Effector memory CD8-positive, alpha-beta T cell (primary cell): Measurements from ENCODE around the gene PLIN5.

Experiments used
- ATAC-seq: fragments of 150-1000 bp; cut with Tn5 transposase; replicated peaks from 2 replicates; pipeline ENCODE4 v1.10.0; 2021; ENCODE audit warnings: mild to moderate bottlenecking, moderate library complexity
- DNase-seq, 3 experiments: peaks; one replicate each; pipeline ENCODE4 v3.0.0; 2021
- H3K27ac Mint-ChIP-seq, 2 donors: one replicate each; pipeline ENCODE4 v1.8.0; 2022; ENCODE audit warnings: mild to moderate bottlenecking in 2 of 2, mixed read lengths in 2 of 2, moderate library complexity in 2 of 2
- H3K27me3 Mint-ChIP-seq, 2 donors: one replicate each; pipeline ENCODE4 v1.8.0; 2022; ENCODE audit warnings: mixed read lengths in 2 of 2
- H3K36me3 Mint-ChIP-seq: one replicate; pipeline ENCODE4 v1.8.0; 2022; ENCODE audit warnings: mild to moderate bottlenecking, moderate library complexity, mixed read lengths; ENCODE audit not compliant: insufficient read depth
- H3K4me1 Mint-ChIP-seq, 2 donors: one replicate each; pipeline ENCODE4 v1.8.0; 2022; ENCODE audit warnings: low read depth in 2 of 2, mixed read lengths in 2 of 2
- H3K4me3 Mint-ChIP-seq, 2 donors: one replicate each; pipeline ENCODE4 v1.8.0; 2022; ENCODE audit warnings: mild to moderate bottlenecking in 2 of 2, mixed read lengths in 2 of 2, moderate library complexity in 2 of 2
- H3K9me3 Mint-ChIP-seq, 2 donors: one replicate each; pipeline ENCODE4 v1.8.0; 2022; ENCODE audit warnings: mixed read lengths in 2 of 2

The PLIN5 gene

GRCh38 chr19:4557971-4558941 lies 23.2 kb upstream of the PLIN5 start:
- Mint-ChIP-seq H3K27ac (no peak overlapping the region), H3K36me3 (no peaks in the 10 kb centered on the region), H3K27me3 (peaks cover 0 to 5% of the 10 kb centered on the region in 2 donors), H3K9me3 (peaks cover 0 to 2% of the 10 kb centered on the region in 2 donors), H3K4me1 (no peaks in the 10 kb centered on the region), H3K4me3 (no peak overlapping the region)
- ATAC-seq, result no peak
- DNase-seq, result peak; percentile 22 to 27 (median 26)

- no peak for ATAC-seq
- Mint-ChIP-seq H3K36me3 (no peaks in the 10 kb centered on the region), H3K9me3 (peaks cover 0 to 4% of the 10 kb centered on the region in 2 donors), H3K4me1 (no peaks in the 10 kb centered on the region), H3K27ac (no peak overlapping the region), H3K27me3 (peaks cover under 1 to 11% of the 10 kb centered on the region in 2 donors), H3K4me3 (no peak overlapping the region)
- no peak for DNase-seq
These were observed 22.3 kb upstream of the PLIN5 start for GRCh38 chr19:4557144-4557970.

DNA sequence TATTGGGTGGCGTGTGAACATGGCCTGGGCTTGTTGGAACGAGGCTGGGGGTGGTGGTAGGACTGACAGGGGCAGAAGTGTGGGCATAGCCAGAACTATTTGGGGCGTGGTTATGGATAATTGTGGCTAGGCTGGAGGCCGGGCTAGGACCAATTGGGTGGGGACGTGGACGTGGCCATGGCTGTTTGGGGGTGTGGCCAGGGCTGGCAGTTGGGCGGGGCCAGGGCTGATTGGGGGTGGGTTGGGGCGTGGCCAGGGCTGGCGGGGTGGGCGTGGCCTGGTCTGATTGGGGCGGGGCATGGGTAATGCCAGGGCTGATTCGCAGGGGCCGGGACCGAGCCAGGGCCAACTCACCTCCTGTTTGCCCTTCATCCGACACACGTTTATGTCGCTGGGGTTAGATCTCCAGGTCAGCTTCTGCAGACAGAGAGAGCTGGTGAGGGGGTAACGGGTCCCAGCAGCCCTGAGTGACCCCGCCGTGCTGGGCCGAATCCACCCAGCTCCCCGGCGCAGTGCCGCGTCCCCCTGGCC lies 21.6 kb upstream of the PLIN5 start:
- Mint-ChIP-seq H3K27ac (no peak overlapping the region), H3K4me3 (no peak overlapping the region), H3K27me3 (peaks cover 8 to 17% of the 10 kb centered on the region in 2 donors), H3K4me1 (no peaks in the 10 kb centered on the region), H3K9me3 (peaks cover 0 to 7% of the 10 kb centered on the region in 2 donors), H3K36me3 (no peaks in the 10 kb centered on the region)
- no peak for ATAC-seq
- no peak for DNase-seq

DNA sequence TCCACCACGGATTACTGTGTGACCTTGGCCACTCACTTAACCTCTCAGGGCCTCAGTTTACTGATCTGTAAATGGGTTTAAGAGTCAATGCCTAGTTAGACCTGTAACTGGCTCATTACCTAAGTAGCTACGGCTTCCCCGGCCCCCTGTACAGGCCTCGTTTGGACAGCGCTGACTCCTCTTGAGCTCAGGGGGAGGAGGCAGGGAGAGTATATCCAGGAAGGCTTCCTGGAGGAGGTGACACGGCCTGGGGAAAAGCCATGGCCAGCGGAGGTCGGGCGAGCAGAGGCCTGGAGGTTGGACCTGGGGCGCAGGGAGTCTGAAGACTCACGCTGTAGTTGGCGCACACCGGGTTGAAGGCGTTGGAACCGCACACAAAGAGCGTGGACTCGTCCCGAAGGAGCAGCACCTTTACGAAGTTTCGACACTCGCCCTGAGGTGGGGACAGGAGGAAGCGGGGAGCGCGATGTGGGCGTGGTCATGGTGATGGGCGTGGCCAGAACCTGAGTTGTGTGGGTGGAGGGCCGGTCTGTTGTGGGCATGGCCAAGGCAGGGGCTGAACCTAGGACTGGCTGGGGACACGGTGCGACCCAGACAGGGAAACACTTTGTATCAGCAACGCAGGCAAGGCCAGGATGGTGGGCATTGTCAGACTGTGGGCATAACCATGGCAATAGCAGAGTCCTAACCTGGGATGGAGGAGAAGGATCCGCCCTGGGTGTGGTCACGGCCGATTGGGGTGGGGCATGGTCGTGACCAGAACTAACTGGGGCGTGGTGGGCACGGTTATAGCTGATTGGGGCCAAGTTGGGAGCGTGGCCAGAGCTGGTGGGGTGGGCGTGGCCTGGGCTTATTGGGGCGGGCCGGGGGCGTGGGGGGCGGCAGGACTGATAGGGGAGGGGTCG lies 20.9 kb upstream of the PLIN5 start:
- peaks cover 10 to 18% of the 10 kb centered on the region in 2 donors for H3K27me3 Mint-ChIP-seq
- DNase-seq (no peak), ATAC-seq (no peak)
- no peak overlapping the region for H3K27ac Mint-ChIP-seq
- no peaks in the 10 kb centered on the region for H3K36me3 Mint-ChIP-seq
- H3K4me1 Mint-ChIP-seq, result no peaks in the 10 kb centered on the region
- H3K4me3 Mint-ChIP-seq, result no peak overlapping the region
- H3K9me3 Mint-ChIP-seq, result peaks cover 0 to 7% of the 10 kb centered on the region in 2 donors

- H3K27ac Mint-ChIP-seq, result no peak overlapping the region
- H3K4me1 Mint-ChIP-seq, result no peaks in the 10 kb centered on the region
- ATAC-seq (no peak), DNase-seq (no peak)
- peaks cover 0 to 7% of the 10 kb centered on the region in 2 donors for H3K9me3 Mint-ChIP-seq
- peaks cover 10 to 23% of the 10 kb centered on the region in 2 donors for H3K27me3 Mint-ChIP-seq
- H3K4me3 Mint-ChIP-seq, result no peak overlapping the region
- H3K36me3 Mint-ChIP-seq, result no peaks in the 10 kb centered on the region
These were observed 19.7 kb upstream of the PLIN5 start for GRCh38 chr19:4554717-4555116.

- no peaks in the 10 kb centered on the region for H3K4me1 Mint-ChIP-seq
- ATAC-seq, result no peak
- H3K36me3 Mint-ChIP-seq, result no peaks in the 10 kb centered on the region
- DNase-seq, result no peak
- H3K27me3 Mint-ChIP-seq, result peaks cover 10 to 24% of the 10 kb centered on the region in 2 donors
- peaks cover 0 to 7% of the 10 kb centered on the region in 2 donors for H3K9me3 Mint-ChIP-seq
- H3K4me3 Mint-ChIP-seq, result no peak overlapping the region
- no peak overlapping the region for H3K27ac Mint-ChIP-seq
These were observed 18.8 kb upstream of the PLIN5 start for GRCh38 chr19:4553775-4554174.

- Mint-ChIP-seq H3K36me3 (no peaks in the 10 kb centered on the region), H3K4me3 (no peak overlapping the region), H3K27me3 (peaks cover 12 to 24% of the 10 kb centered on the region in 2 donors), H3K4me1 (no peaks in the 10 kb centered on the region), H3K9me3 (peaks cover 0 to 7% of the 10 kb centered on the region in 2 donors), H3K27ac (no peak overlapping the region)
- no peak for DNase-seq
- ATAC-seq, result no peak
These were observed 18.2 kb upstream of the PLIN5 start for GRCh38 chr19:4553092-4553695.

DNA sequence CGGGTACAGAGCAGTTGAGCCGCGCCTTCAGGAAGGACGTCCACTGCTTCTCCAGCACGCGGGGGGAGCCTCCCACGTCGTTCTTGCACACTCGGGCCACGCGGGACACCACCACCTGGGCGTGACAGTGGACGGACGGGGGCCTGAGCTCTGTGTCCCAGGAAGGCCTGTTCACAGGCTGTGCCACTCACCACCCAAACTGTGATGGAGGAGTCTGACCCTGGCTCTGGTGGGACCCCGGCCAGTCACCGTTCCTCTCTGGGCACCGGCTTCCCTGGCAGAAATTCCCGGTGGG lies 17.4 kb upstream of the PLIN5 start:
- Mint-ChIP-seq H3K36me3 (no peaks in the 10 kb centered on the region), H3K4me1 (no peaks in the 10 kb centered on the region), H3K27me3 (peaks cover 19 to 24% of the 10 kb centered on the region in 2 donors), H3K27ac (no peak overlapping the region), H3K4me3 (no peak overlapping the region), H3K9me3 (peaks cover 0 to 7% of the 10 kb centered on the region in 2 donors)
- ATAC-seq (no peak), DNase-seq (no peak)

DNA sequence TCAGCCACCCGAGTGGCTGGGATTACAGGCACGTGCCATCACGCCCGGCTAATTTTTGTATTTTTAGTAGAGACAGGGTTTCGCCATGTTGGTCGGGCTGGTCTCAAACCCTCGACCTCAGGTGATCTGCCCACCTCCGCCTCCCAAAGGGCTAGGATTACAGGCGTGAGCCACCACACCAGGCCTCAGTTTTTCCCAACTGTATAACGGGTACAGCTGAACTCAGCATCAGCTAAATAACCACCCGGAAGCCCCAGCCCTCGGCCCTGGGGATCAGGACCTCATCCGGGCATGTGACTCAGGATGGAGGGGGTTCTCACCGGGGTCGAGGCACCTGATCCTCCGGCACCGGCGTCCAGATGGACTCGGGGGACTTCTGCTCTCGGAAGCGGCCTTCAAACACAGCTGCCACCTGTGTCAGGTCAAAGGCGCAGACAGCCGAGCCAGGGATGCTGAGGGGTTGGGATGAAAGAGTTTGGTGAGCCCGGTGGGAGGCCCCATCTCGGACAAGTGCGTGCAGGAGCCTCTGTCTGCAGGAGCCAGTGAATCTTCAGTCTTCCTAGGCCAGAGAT lies 15.5 kb upstream of the PLIN5 start:
- ATAC-seq (no peak), DNase-seq (no peak)
- Mint-ChIP-seq H3K27me3 (peaks cover 21 to 24% of the 10 kb centered on the region in 2 donors), H3K27ac (no peak overlapping the region), H3K4me3 (no peak overlapping the region), H3K4me1 (no peaks in the 10 kb centered on the region), H3K36me3 (no peaks in the 10 kb centered on the region), H3K9me3 (peaks cover 0 to 7% of the 10 kb centered on the region in 2 donors)

GRCh38 chr19:4550018-4550417 lies 15.0 kb upstream of the PLIN5 start:
- Mint-ChIP-seq H3K27ac (no peak overlapping the region), H3K36me3 (no peaks in the 10 kb centered on the region), H3K4me3 (no peak overlapping the region), H3K27me3 (peaks cover 21 to 24% of the 10 kb centered on the region in 2 donors), H3K9me3 (peaks cover 0 to 7% of the 10 kb centered on the region in 2 donors), H3K4me1 (no peaks in the 10 kb centered on the region)
- ATAC-seq (no peak), DNase-seq (no peak)

- Mint-ChIP-seq H3K36me3 (no peaks in the 10 kb centered on the region), H3K27me3 (peaks cover 18 to 21% of the 10 kb centered on the region in 2 donors), H3K4me3 (no peak overlapping the region), H3K27ac (no peak overlapping the region), H3K9me3 (peaks cover 0 to 4% of the 10 kb centered on the region in 2 donors), H3K4me1 (no peaks in the 10 kb centered on the region)
- no peak for ATAC-seq
- DNase-seq, result no peak
These were observed 13.2 kb upstream of the PLIN5 start for GRCh38 chr19:4548238-4548584.
